K562 (cell line): ENCODE measurements around the gene LPXN. TPM values are rescaled to one million over a fixed set of nuclear protein-coding genes. Genes with fewer than 3 reads are reported as not detected.

ENCODE experiments used
- ATAC-seq: fragments of 200-7000 bp; cut with Tn5 transposase; 3 replicates; pipeline ENCODE4 v1.9.1; 2020; ENCODE audit warnings: moderate library complexity
- BruUV-seq: library from RNA; stranded (reverse); fragments of 400-500 nt; replicated peaks from 2 replicates; lab custom pipeline; 2021; lab: Mats Ljungman, UMichigan
- CTCF ChIA-PET: fragments of 300-600 bp; formaldehyde crosslinking; extraction: SDS; loops from one replicate; lab custom pipeline; 2021; ENCODE audit warnings: low intra/inter-chr PET ratio; lab: Yijun Ruan, JAX
- POLR2A ChIA-PET: fragments of 300-600, 350-650 bp; sonication (Branson Sonifier 250); formaldehyde crosslinking; extraction: SDS; loops from one replicate; lab custom pipeline; 2021; ENCODE audit warnings: antibody characterized with exemption, inconsistent platforms; lab: Yijun Ruan, JAX
- DNase-seq, 4 experiments: peaks; one replicate each; pipeline versions ENCODE4 v3.0.0 to v3.0.0-alpha.2; 2011 to 2018; ENCODE audit warnings: low spot score in 3 of 4, mixed read lengths in 3 of 4; ENCODE audit errors: extremely low read depth in 1 of 4
- FAIRE-seq: peaks from 2 replicates; lab custom pipeline; 2011; peaks lifted over from hg19 to GRCh38; lab: Jason Lieb, UNC
- H2AFZ ChIP-seq: 2 replicates; pipeline ENCODE4 v1.6.0; 2011; ENCODE audit warnings: low read depth, low read length, control low read depth, inconsistent platforms
- H3K27ac ChIP-seq: fragments of 200-600 bp; 3 replicates; pipeline ENCODE4 v1.8.0; 2011; ENCODE audit warnings: low read depth, mild to moderate bottlenecking, control low read depth, inconsistent platforms, low read length, moderate library complexity, mixed read lengths; ENCODE audit errors: extremely low read depth
- H3K27me3 ChIP-seq, 2 experiments: fragments of 300-600 bp in 1 of 2; 2 replicates in 1 of 2; 3 replicates in 1 of 2; pipeline versions ENCODE4 v1.6.0 to v1.8.0; 2011; ENCODE audit warnings: inconsistent platforms in 2 of 2, low read length in 2 of 2, mild to moderate bottlenecking in 1 of 2, mixed read lengths in 1 of 2, moderate library complexity in 1 of 2; ENCODE audit not compliant: control insufficient read depth in 2 of 2, insufficient read depth in 2 of 2
- H3K36me3 ChIP-seq: fragments of 300-600 bp; 3 replicates; pipeline ENCODE4 v1.8.0; 2011; ENCODE audit warnings: mild to moderate bottlenecking, low read length, inconsistent platforms; ENCODE audit not compliant: control insufficient read depth, insufficient read depth
- H3K4me1 ChIP-seq, 2 experiments: fragments of 200-600 bp in 1 of 2; replicated peaks in 1 of 2; 2 replicates in 1 of 2; 3 replicates in 1 of 2; pipeline versions ENCODE4 v1.5.1 to v1.8.0; 2011; ENCODE audit warnings: inconsistent platforms in 2 of 2, low read length in 2 of 2, mild to moderate bottlenecking in 1 of 2, mixed read lengths in 1 of 2, moderate library complexity in 1 of 2; ENCODE audit not compliant: control insufficient read depth in 2 of 2, insufficient read depth in 2 of 2
- H3K4me2 ChIP-seq: 2 replicates; pipeline ENCODE4 v1.6.1; 2011; ENCODE audit warnings: low read length, control low read depth, inconsistent platforms, mixed read lengths; ENCODE audit not compliant: insufficient read depth
- H3K4me3 ChIP-seq: fragments of 200-600 bp; sonication (generic), shearing (Covaris generic); 2 replicates; pipeline ENCODE4 v1.5.1; 2016; ENCODE audit warnings: control low read depth, inconsistent platforms
- H3K79me2 ChIP-seq: fragments of 200-600 bp; 3 replicates; pipeline ENCODE4 v1.8.0; 2011; ENCODE audit warnings: low read length, inconsistent platforms; ENCODE audit not compliant: control insufficient read depth, insufficient read depth
- H3K9ac ChIP-seq, 2 experiments: 2 replicates each; pipeline versions ENCODE4 v1.6.0 to v1.6.1; 2011; ENCODE audit warnings: low read depth in 2 of 2, low read length in 2 of 2, control low read depth in 1 of 2, inconsistent platforms in 1 of 2, mild to moderate bottlenecking in 1 of 2, mixed read lengths in 1 of 2; ENCODE audit not compliant: insufficient read depth in 1 of 2
- H3K9me1 ChIP-seq: one replicate; pipeline ENCODE4 v1.6.0; 2011; ENCODE audit warnings: inconsistent platforms, mild to moderate bottlenecking, low read length, moderate library complexity; ENCODE audit not compliant: control insufficient read depth, insufficient read depth
- H3K9me3 ChIP-seq: replicated peaks from 2 replicates; pipeline ENCODE4 v1.5.1; 2011; ENCODE audit warnings: low read depth, low read length, inconsistent platforms; ENCODE audit not compliant: control insufficient read depth, insufficient read depth
- H4K20me1 ChIP-seq: replicated peaks from 2 replicates; pipeline ENCODE4 v1.6.1; 2011; ENCODE audit warnings: low read length, inconsistent platforms, mixed read lengths; ENCODE audit not compliant: control insufficient read depth, insufficient read depth
- MCM7 ChIP-seq, 2 experiments: fragments of 450-650 bp; IDR thresholded peaks; 2 replicates each; pipeline ENCODE4 v1.6.1; 2016 to 2018
- MXI1 ChIP-seq: IDR thresholded peaks from 2 replicates; pipeline ENCODE4 v1.6.1; 2011; ENCODE audit warnings: low read depth, mild to moderate bottlenecking, improper control_type of control experiment, low read length
- TOE1 ChIP-seq, 2 experiments: fragments of 450-650 bp in 1 of 2; sonication (generic) in 1 of 2; formaldehyde crosslinking in 1 of 2; IDR thresholded peaks; 2 replicates each; pipeline versions ENCODE4 v1.7.1 to v1.8.0; 2016 to 2022; ENCODE audit warnings: borderline replicate concordance in 2 of 2, mild to moderate bottlenecking in 2 of 2, antibody characterized with exemption in 1 of 2, inconsistent platforms in 1 of 2, low read depth in 1 of 2, missing genetic modification reagents in 1 of 2, moderate library complexity in 1 of 2
- WHSC1 ChIP-seq: IDR thresholded peaks from one replicate; pipeline ENCODE4 v1.6.1; 2012; ENCODE audit warnings: low read length, control low read depth, inconsistent platforms
- YY1 ChIP-seq, 3 experiments: IDR thresholded peaks; 2 replicates each; pipeline ENCODE4 v1.6.1; 2011; ENCODE audit warnings: low read length in 2 of 3, mild to moderate bottlenecking in 2 of 3, moderate library complexity in 2 of 3, borderline replicate concordance in 1 of 3, control low read depth in 1 of 3, low read depth in 1 of 3; ENCODE audit not compliant: insufficient read depth in 3 of 3, insufficient replicate concordance in 2 of 3, control insufficient read depth in 1 of 3, insufficient read length in 1 of 3; ENCODE audit errors: extremely low read depth in 1 of 3
- whole genome bisulfite sequencing: fragments of 100-300 bp; shearing (Covaris generic); methylation state at CpG from one replicate; pipeline ENCODE4 v1.1.6; 2016; ENCODE audit warnings: low coverage, mixed read lengths; ENCODE audit not compliant: insufficient coverage; ENCODE audit errors: missing lambda C conversion rate; 5-methylcytosine and 5-hydroxymethylcytosine counted together
- in situ Hi-C: fragments of 300-500 bp; cut with MboI; formaldehyde crosslinking; loops from 4 replicates; pipeline ENCODE4 v1.15.0; 2018; ENCODE audit warnings: inconsistent platforms, mixed read lengths
- intact Hi-C: fragments of 100-400 bp; cut with micrococcal nuclease; formaldehyde crosslinking; loops from 2 replicates; pipeline ENCODE4 v1.14.2; 2022
- polyA plus RNA-seq, 8 experiments: library from polyadenylated mRNA; depleted of rRNA in 4 of 8; stranded (reverse) in 5 of 8; unstranded in 3 of 8; fragments of >200 nt; fragmentation: Nextera tagmentation in 2 of 8; fragmentation: Illumina TruSeq in 1 of 8; extraction: Ambion mirVana in 2 of 8; extraction: Trizol in 1 of 8; gene quantifications; 2 replicates each; pipeline versions ENCODE4 v1.2.1 to v1.2.3, GENCODE V29; 2011 to 2014; ENCODE audit warnings: inconsistent platforms in 1 of 8, missing spikeins in 1 of 8
- total RNA-seq, 7 experiments: library from RNA; depleted of rRNA in 6 of 7; stranded (reverse); fragments of >200 nt in 6 of 7; fragmentation: Illumina TruSeq in 2 of 7; extraction: Trizol in 2 of 7; gene quantifications; 2 replicates each; pipeline versions ENCODE4 v1.2.1 to v1.2.3, GENCODE V29; 2011 to 2021; ENCODE audit warnings: low replicate concordance in 1 of 7
- TF ChIP-seq, protein P1 (sequence below): fragments of 450-650 bp; IDR thresholded peaks from 2 replicates; pipeline ENCODE4 v1.6.1; 2017; ENCODE audit warnings: antibody characterized with exemption, mild to moderate bottlenecking
- TF ChIP-seq, protein P2 (sequence below): conservative IDR thresholded peaks from 2 replicates; pipeline ENCODE4 v1.6.1; 2011; ENCODE audit warnings: low read depth, mild to moderate bottlenecking, low read length; ENCODE audit not compliant: control insufficient read depth
- TF ChIP-seq, protein P3 (sequence below): sonication (generic); formaldehyde crosslinking; IDR thresholded peaks from 2 replicates; pipeline ENCODE4 v1.8.1; 2023; ENCODE audit warnings: missing genetic modification reagents, mild to moderate bottlenecking, borderline replicate concordance

The LPXN gene
- total and polyA plus RNA-seq, 9 of the 15 experiments (the other 6 are each of a cell fraction or from before 2014, with no cell fraction given) = 0.73 to 3.1 (median 2.0) TPM

DNA sequence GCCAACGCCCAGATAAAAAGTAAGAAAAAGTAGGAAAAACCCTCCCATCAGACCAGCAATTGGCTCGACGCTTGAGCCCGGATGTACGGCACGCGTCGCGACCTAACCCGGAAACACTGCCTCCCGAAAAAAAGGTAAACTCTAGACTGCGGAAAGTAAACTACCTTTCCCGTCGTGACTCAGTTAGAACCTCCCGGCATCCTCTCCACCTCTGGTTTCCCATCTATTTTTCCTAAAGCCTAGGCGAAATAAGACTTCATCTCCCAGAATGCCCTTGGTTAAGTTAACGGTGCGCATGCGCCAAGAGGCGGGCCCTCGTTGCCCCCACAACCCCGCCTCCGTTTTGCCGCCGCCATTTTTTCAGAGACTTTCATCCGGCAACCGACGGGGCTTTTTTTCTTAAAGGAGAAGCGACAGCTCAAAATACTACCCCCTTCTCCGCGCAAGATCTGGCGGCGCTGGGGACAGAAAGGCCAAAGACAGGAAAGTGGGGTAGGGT is 2.5 kb upstream of the LPXN start:
- intact Hi-C loops (loop anchor here (1.0 to 10.0 kb wide), 4 partner anchors 194 to 911 kb away; partner anchors contain the start of gene FAM111A), in situ Hi-C loops (no loop called here)
- H3K36me3 ChIP-seq = peaks cover 15% of the 10 kb centered on the region; the same call in 2 of the 3 replicates
- ATAC-seq (peak; percentile 59), DNase-seq (peak; percentile 81 to 96 (median 84)), FAIRE-seq (peak; percentile 95)
- no peaks in the 10 kb centered on the region for H3K9me3 ChIP-seq
- H2AFZ ChIP-seq = peak overlapping the region; percentile 90
- H3K79me2 ChIP-seq = peaks cover 66% of the 10 kb centered on the region
- H3K4me1 ChIP-seq = peaks cover 12 to 22% of the 10 kb centered on the region in 2 experiments
- H3K27me3 ChIP-seq = no peaks in the 10 kb centered on the region
- peak overlapping the region; percentile 99 for H3K27ac ChIP-seq
- POLR2A ChIA-PET = interaction anchor here (0.6 to 1.7 kb wide), 8 partner anchors 11 to 580 kb away, joined by 3 to 6 read pairs (median 4); no protein-coding TSS in a partner anchor
- peak overlapping the region; percentile 93 to 99 for H3K9ac ChIP-seq
- peak overlapping the region; percentile 87 for H3K4me2 ChIP-seq
- 1% methylated on average over 33 of the region's 33 CpGs for WGBS
- H3K4me3 ChIP-seq = peak overlapping the region; percentile 63
- CTCF ChIA-PET = interaction anchor here (0.6 to 3.0 kb wide), 3 partner anchors 37 to 210 kb away, joined by 3 to 15 read pairs (median 3); no protein-coding TSS in a partner anchor
- H3K9me1 ChIP-seq = no peaks in the 10 kb centered on the region
- H4K20me1 ChIP-seq = peaks cover 5% of the 10 kb centered on the region; the same call in 1 of the 2 replicates
- BruUV-seq = no TSS peak
- TF ChIP-seq, protein P1, sequence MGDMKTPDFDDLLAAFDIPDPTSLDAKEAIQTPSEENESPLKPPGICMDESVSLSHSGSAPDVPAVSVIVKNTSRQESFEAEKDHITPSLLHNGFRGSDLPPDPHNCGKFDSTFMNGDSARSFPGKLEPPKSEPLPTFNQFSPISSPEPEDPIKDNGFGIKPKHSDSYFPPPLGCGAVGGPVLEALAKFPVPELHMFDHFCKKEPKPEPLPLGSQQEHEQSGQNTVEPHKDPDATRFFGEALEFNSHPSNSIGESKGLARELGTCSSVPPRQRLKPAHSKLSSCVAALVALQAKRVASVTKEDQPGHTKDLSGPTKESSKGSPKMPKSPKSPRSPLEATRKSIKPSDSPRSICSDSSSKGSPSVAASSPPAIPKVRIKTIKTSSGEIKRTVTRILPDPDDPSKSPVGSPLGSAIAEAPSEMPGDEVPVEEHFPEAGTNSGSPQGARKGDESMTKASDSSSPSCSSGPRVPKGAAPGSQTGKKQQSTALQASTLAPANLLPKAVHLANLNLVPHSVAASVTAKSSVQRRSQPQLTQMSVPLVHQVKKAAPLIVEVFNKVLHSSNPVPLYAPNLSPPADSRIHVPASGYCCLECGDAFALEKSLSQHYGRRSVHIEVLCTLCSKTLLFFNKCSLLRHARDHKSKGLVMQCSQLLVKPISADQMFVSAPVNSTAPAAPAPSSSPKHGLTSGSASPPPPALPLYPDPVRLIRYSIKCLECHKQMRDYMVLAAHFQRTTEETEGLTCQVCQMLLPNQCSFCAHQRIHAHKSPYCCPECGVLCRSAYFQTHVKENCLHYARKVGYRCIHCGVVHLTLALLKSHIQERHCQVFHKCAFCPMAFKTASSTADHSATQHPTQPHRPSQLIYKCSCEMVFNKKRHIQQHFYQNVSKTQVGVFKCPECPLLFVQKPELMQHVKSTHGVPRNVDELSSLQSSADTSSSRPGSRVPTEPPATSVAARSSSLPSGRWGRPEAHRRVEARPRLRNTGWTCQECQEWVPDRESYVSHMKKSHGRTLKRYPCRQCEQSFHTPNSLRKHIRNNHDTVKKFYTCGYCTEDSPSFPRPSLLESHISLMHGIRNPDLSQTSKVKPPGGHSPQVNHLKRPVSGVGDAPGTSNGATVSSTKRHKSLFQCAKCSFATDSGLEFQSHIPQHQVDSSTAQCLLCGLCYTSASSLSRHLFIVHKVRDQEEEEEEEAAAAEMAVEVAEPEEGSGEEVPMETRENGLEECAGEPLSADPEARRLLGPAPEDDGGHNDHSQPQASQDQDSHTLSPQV = peak; percentile 61
- peak; percentile 80; the same call in 1 of the 2 replicates for TF ChIP-seq TOE1 (IDR thresholded peaks at IDR 0.05; ENCODE audit: borderline replicate concordance)
- no peak for TF ChIP-seq TOE1 (CRISPR knock-in tag; IDR thresholded peaks at IDR 0.05; ENCODE audit: borderline replicate concordance, low read depth)
- 0 out of 2 replicates have a peak, but pooled peaks have one; percentile 29 for TF ChIP-seq MXI1
- TF ChIP-seq, protein P2, sequence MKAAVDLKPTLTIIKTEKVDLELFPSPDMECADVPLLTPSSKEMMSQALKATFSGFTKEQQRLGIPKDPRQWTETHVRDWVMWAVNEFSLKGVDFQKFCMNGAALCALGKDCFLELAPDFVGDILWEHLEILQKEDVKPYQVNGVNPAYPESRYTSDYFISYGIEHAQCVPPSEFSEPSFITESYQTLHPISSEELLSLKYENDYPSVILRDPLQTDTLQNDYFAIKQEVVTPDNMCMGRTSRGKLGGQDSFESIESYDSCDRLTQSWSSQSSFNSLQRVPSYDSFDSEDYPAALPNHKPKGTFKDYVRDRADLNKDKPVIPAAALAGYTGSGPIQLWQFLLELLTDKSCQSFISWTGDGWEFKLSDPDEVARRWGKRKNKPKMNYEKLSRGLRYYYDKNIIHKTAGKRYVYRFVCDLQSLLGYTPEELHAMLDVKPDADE = peak; percentile 70; the same call in 1 of the 2 replicates
- TF ChIP-seq MCM7 (IDR thresholded peaks at IDR 0.05) = no peak
- TF ChIP-seq WHSC1 = no peak
- TF ChIP-seq YY1 (IDR thresholded peaks at IDR 0.05; ENCODE audit: borderline replicate concordance in 1 of 3, control insufficient read depth in 1 of 3, extremely low read depth in 1 of 3, insufficient read depth in 3 of 3, insufficient read length in 1 of 3, insufficient replicate concordance in 2 of 3, low read depth in 1 of 3, low read length in 2 of 3) = peak; percentile 57 to 94 (median 91)
- TF ChIP-seq, protein P3, sequence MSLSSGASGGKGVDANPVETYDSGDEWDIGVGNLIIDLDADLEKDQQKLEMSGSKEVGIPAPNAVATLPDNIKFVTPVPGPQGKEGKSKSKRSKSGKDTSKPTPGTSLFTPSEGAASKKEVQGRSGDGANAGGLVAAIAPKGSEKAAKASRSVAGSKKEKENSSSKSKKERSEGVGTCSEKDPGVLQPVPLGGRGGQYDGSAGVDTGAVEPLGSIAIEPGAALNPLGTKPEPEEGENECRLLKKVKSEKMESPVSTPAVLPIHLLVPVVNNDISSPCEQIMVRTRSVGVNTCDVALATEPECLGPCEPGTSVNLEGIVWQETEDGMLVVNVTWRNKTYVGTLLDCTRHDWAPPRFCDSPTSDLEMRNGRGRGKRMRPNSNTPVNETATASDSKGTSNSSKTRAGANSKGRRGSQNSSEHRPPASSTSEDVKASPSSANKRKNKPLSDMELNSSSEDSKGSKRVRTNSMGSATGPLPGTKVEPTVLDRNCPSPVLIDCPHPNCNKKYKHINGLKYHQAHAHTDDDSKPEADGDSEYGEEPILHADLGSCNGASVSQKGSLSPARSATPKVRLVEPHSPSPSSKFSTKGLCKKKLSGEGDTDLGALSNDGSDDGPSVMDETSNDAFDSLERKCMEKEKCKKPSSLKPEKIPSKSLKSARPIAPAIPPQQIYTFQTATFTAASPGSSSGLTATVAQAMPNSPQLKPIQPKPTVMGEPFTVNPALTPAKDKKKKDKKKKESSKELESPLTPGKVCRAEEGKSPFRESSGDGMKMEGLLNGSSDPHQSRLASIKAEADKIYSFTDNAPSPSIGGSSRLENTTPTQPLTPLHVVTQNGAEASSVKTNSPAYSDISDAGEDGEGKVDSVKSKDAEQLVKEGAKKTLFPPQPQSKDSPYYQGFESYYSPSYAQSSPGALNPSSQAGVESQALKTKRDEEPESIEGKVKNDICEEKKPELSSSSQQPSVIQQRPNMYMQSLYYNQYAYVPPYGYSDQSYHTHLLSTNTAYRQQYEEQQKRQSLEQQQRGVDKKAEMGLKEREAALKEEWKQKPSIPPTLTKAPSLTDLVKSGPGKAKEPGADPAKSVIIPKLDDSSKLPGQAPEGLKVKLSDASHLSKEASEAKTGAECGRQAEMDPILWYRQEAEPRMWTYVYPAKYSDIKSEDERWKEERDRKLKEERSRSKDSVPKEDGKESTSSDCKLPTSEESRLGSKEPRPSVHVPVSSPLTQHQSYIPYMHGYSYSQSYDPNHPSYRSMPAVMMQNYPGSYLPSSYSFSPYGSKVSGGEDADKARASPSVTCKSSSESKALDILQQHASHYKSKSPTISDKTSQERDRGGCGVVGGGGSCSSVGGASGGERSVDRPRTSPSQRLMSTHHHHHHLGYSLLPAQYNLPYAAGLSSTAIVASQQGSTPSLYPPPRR (CRISPR knock-in tag) = 0 out of 2 replicates have a peak, but pooled peaks have one; percentile 11
